ENCODE measurements around the gene PPP1R3D.
A peak's percentile ranks its signal among the peaks of the same experiment; 100 is the strongest.
"Not testable (repeated sequence)": the region's sequence is repeated elsewhere in the genome, so short reads cannot be mapped to it uniquely, and the experiment has no call there.

PPP1R3D gene, protein sequence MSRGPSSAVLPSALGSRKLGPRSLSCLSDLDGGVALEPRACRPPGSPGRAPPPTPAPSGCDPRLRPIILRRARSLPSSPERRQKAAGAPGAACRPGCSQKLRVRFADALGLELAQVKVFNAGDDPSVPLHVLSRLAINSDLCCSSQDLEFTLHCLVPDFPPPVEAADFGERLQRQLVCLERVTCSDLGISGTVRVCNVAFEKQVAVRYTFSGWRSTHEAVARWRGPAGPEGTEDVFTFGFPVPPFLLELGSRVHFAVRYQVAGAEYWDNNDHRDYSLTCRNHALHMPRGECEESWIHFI

DNA sequence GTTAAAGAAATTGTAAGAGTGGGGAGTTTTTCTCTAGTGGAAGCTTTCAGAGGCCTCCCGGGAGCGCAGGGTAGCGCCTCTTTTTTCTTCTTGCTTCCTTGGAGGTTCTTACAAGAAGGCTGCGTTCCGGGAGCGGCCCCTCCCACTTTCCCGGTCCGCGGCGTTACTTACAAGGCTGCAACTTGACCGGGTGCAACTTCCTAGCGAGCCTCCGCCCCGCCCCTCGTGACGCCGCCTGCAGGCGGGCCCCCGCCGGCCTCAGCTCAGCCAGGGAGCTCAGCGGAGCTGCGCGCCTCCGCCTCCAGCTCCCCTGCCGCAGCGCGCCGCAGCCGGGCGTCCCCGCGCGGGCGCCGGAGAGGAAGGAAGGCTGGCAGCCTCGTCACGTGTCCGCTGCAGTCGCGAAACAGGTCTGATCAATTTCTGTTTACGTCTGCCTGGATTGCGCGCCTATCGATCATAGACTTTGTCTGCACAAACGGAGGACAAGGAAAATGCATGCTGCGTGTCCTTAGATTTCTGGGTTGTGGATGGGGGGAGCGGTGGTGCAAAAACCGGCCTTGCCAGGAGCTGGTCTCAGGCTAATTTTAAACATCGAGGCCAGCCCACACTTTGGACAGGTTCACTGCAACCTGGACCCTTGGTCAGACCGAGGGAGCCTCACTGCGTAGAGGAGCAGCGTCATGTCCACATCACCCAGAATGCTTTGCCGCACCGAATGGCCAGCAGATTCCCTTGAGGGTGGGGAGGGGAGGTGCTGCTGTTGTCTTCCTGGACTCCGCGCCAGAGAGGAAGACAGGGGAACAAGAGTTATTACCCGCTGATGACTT, at the start of gene PPP1R3D, which contains the start of gene FAM217B:
TSS of gene PPP1R3D (minus strand) at position 177 of the 827 bp plus-strand sequence. CDS start 374 bp downstream, outside the sequence.
TSS of gene FAM217B (plus strand) at position 261 of the 827 bp plus-strand sequence. CDS start 3,555 bp downstream, outside the sequence.
- peak; percentile 78 for DNase-seq

DNA sequence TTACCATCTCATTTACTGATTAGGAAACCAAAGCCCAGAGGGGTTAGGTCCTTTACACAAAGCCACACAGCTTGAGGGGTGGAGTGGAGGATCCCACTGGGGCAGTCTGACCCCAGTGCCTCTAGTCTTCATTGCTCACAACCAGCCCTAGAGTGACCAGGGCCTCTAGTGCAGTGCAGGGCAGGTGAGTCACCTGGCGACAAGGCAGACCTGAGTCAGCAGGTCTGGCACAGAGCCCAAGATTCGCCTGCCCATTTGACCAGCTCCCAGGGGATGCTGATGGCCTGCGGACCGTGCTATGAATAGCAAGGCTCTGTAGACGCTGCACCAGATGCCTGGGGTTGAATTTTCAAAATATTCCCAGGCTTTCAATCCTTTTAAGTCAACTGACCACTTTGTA, 48.0 kb upstream of the PPP1R3D start:
- DNase-seq = no peak

DNA sequence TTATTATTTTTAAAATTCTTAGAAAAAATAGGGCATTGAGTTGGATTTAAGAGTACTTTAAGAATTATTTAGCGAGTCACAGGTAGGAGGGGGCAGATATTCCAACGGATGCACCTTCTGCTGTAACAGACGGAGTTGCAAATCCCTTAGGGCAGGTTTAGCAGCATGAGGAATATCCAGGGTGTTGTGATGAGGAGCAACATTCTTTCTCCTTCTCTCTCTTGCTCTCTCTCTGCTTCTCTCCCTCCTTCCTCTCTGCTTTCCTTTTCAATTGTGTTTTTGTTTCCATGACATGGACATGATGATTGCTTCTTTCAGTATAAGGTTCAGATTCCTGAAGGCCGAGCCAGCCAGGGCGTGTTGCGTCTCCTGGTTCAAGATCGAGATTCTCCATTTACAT, 47.0 kb upstream of the PPP1R3D start:
- DNase-seq = no peak

DNA sequence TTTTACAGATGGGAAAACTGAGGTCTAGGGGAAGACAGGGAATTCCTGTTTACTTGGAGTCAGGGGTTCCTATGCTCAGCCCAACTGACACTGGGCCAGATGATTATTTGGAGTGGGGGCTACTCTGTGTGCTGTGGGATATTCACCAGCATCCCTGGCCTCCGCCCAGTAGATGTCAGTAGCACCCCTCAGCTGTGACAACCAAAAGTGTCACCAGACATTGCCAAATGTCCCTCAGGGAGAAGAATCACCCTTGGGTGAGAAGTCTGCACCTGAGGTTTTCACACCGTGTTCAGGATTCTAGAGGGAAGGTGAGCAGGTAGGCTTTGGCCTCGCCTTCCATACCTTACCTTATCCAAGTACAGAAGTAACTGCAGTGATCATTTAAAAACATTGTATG, 45.8 kb upstream of the PPP1R3D start:
- DNase-seq = peak; percentile 27

DNA sequence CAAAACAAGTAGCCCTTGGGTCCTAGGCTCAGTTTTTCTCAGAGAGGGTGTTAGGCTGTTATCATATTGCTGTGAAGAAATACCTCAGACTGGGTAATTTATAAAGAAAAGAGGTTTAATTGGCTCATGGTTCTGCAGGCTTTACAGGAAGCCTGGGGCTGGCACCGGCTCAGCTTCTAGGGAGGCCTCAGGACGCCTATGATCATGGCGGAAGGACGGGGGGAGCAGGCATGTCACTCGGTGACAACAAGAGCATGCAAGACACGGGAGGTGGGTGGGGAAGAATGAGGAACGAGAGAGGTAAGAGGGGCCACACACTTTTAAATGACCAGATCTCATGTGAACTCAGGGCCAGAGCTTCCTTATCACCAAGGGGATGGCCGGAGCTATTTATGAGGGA, 45.1 kb upstream of the PPP1R3D start:
- DNase-seq = no peak

DNA sequence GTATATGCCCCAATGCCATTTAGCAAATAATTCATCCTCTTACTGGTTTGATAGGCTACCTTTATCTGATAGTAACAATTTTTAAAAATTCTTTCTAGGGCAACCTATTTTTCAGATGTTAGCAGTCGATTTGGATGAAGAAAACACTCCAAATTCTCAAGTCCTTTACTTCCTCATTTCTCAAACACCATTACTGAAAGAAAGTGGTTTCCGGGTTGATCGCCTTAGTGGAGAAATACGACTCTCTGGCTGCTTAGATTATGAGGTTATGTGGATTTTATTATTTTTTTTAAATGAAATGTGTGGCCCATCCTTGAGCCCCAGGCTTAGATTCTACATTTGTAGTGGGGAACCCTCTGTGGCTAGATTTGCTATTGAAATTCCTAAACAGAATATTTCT, 44.4 kb upstream of the PPP1R3D start:
- no peak for DNase-seq

DNA sequence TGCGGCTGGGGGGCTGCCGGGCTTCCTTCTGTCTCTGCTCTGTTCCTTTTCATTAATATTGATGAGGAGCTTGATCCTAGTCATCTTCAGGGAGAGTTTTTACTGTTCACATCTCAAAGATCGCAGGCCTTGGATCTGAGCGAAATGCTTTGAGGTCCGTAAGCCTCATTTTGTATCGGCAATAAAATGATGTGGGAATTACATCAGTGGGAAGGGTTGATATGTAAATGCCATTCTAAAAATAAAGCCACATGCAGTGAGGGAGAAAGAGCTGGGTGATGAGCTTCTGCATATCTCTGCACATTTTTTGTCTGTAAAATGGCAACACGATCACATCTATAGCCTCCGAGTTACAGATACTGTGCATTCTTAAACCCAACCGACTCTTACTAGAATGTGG, 43.0 kb upstream of the PPP1R3D start:
- no peak for DNase-seq

DNA sequence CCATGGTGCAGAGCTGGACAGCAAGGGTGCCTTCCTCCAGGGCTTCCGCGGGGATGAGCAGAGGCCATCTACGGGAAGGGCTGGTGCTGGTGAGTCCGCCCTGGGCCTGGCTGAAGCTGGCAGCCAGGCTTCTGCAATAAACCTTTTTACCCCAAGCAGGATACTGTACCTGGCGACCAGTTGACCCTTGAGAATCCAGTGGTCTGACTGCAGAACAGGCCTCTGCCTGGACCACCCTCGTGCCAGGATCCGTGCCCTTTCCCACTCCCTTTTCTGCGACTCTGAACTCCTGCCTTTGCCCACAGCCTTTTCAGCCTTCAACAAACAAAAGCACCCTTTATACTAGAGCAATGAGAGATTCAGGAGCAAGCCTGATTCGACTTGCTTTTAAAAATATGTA, 37.0 kb upstream of the PPP1R3D start:
- DNase-seq = no peak

DNA sequence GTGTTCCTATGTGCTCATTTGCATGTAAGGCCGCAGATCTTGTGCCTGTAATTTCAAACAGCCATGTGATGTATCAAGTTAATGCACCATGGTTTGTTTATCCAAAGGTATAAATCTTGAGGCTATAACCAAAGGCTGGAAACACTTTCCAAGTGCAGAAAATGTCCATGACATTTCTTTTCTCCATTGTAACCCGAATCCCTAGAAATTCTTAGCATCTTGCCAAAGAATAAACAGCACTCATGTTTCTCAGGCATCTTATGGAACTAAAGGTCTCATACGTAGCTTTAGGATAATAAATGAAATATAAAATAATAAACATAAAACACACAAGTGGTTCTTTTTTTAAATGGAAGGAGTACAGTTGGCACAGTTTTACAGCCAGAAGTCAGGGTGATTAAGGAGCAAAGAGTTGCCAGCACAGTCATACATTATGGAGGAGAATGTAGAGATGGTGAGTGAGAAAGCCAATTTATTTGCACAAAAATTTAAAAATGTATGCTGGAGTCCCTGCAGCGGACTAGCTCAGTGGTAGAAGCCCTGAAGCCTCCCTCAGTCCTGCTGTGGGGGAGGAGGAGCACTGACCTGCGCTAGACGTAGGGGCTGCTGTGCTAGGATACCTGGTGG, 36.2 kb upstream of the PPP1R3D start:
- no peak for DNase-seq

DNA sequence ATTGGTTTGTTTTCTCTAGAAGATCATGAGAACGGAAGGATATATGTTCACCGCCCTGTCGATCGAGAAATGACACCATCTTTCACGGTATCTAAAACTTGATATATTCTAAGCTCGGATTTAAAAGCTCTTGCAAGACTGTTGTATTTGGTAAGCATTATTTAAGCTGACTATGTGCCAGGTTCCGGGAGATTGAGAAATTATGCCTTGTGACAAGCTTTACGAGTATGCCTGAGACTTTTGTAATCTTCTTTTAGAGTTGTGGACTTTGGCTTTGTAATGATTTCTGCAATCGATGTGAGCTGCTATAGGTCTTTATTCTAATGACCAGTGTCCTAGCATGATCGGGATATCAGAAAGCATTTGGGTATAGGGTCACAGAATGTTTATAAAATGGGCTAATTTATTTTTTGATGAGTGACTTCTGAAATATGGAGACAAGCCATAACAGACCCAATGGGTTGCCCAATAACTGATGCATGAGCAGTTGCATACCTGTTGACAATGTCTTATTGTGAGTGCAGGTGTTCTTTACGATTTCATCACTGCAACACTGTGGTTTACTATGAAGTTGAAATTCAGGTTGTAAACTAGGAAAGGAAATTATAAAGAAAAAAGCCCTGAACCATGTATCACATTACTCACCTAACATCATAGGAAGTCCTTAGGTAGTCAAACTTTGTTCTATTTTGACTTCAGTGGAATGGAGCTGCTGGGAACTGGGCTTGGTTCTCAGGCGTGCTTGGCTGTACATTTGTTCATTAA, 32.1 kb upstream of the PPP1R3D start:
- DNase-seq = no peak

DNA sequence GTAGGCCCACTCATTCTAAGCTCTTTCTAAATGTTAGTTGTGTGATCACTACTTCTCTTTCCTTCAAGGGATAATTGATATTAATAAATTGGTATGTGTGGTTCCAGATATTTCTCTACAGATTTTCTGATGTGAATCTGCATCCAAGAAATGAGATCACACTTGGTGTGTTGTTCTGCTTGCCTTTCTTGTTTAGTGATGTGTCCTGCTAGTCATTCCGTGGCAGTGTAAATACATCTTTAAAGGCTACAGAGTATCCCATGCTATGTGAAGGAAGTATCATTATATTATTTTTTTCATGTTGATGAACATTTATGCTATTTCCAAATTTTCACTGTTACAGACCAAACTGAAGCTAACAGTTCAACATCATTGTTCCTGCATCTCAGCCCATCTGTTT, 31.3 kb upstream of the PPP1R3D start:
- DNase-seq = no peak

DNA sequence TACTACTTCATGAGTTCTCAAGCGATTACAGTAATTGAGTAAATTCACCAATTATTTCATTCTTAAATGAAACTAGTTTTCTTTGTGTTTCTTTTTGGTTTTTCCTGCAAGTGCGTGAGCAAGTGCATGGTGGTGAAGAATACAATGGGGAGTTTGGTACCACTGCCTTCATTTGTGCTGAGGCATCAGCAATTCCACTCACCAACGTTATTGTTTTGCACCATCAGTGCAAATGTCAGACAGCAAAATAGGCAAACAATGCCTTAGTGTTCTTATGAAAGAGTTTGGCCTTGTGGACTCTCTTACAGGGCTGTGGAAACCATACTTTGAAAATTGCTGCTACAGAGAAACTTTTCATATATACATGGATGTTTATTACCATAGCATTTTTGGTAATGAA, 26.3 kb upstream of the PPP1R3D start:
- no peak for DNase-seq

DNA sequence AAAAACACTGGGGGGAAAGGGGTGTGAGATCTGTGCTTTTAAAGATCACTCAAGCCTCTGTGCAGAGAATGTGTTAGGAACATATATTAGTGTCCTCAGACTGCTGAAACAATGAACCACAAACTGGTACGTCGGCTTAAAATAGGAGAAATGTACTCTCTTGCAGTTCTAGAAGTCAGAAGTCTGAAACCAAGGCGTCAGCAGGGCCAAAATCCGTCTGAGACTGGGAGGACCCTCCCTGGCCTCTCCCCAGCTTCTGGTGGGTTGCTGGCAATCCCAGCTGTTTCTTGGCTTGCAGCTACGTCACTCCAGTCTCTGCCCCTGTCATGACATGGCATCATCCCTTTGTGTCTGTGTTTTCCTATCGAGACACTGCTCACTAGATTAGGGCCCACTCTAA, 22.1 kb upstream of the PPP1R3D start:
- DNase-seq = no peak

DNA sequence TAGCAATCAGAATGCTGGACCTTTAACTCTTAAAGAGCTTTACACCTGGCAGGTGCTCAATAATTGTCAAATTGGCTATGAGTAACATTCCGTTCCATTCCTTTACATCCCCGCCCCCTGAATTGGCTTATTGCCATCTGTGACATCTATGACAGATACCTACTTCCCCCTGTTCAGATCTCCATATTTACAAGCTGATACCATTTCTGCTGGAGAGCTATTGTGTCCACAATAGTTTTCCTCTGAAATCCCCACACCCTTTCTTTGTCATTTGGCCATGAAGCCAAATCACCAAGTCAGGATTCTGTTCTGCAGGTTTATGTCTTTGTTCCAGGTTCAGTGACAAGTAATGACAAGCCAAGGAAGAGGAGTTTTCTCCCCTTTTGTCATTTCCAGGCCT, 21.3 kb upstream of the PPP1R3D start:
- no peak for DNase-seq

DNA sequence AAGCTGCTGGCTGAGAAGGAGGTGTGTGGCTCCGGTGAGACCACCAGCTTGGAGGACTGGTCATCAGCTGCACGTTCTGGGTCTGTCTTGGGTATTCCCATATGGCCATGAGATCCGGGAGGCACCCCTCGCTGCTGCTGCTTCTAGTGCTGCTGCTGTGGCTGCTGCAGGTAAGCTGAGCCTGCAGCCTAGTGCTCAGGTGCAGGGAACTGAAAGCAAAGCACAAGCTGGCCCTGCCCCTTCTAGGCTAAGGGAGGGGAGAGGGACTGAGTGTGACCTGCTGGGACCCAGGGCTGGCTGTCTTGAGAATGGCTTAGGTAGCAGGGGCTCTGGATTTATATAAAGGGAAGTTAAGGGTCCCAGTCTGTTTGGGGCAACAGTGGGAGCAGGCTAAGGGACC, 18.5 kb upstream of the PPP1R3D start:
- no peak for DNase-seq

DNA sequence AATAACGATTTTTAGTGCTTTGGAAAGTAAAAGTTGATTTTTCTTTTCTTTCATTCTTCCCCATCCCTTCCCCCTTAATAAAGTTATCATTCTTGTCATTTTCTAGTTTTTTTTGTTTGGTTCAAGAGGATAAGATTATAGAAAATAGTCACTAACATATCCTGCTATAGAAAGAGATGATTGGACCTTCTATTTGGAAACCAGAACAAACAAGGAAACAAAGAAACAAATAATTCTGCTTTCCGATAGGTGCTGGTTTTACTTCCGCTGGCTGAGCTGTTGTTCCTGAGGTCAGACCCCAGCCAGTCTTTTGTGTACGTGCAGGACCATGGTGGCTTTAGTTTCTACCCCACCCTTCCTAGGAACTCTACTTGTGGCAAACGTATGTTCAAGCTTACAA, 18.0 kb upstream of the PPP1R3D start, which contains the start of gene CDH26:
TSS of gene CDH26 (plus strand) at position 301 of the 400 bp plus-strand sequence. CDS start 304 bp downstream, outside the sequence.
- DNase-seq = no peak

DNA sequence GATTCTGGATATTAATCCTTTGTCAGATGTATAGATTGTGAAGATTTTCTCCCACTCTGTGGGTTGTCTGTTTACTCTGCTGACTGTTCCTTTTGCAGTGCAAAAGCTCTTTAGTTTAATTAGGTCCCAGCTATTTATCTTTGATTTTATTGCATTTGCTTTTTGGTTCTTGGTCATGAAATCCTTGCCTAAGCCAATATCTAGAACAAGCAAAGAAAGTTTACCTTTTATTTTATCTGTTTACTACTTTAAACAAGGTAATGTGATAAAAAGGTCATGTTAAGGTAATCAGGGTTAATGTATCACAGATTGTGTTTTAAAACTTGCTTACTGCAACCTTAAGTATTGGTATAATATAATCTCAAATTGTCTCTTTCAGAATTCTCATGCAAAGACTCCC, 17.5 kb upstream of the PPP1R3D start:
- DNase-seq = not testable (repeated sequence)

DNA sequence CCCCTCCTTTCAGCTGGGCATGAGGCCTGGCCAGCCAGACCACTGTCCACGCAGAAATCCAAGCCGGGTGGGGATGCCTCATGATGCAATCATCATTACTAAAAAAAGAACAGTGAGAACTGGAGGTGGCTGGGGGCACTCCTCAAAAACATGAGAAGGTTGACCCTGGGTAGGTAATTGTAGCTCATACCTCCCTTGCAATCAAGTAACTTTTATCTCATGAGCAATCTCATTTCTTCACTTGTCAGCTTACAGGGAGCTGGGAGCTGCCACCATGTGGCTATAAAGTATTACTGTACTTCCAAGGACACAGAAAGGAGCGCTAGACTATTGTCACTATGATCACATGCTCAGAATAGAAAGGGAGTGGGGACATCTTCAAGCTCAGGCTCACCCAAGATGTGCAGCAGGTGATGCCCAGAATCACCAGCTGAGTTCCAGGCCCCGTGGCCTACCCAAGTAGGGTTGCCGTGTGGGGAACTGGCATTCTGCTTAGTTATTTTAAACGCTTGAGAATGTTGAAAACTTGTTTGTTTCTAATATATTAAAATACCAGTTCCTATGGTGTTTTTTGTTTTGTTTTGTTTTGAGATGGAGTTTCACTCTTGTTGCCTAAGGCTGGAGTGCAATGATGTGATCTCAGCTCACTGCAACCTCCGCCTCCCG, 15.2 kb upstream of the PPP1R3D start:
- DNase-seq = no peak

DNA sequence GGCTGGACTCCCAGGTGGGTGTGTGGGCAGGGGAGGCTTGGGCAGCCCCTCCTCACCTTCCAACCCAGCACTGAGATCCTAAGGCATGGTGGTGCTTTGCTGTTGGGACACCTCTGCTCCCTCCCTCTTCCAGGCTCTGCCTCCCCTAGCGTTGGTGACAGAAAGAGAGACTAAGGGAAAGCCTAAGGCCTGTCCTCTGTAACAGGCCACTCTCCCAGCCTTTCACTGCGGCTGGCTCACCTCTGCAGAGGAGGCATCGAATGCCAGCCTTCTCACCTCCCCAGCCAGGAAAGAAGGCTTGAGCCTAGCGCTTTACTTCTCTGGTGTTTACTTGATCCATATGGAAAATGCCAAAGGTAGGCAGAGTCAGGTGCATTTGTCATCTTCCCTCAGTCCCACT, 14.6 kb upstream of the PPP1R3D start:
- DNase-seq = no peak

DNA sequence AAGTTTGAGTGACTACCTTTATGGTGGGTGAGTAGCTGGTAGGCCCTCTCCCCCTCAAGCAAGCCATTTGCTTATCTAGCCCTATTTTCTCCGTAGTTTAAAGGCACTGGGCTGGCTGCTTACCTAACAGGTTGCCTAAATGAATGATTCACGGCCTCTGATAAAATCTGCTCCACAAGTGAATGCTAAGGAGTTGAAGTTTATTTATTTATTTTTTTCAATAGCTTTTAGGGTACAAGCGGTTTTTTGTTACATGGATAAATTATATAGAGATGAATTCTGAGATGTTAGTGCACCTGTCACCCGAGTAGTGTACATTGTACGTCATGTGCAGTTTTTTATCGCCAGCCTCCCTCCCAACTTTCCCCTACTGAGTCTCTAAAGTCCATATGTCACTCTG, 9.8 kb upstream of the PPP1R3D start:
- no peak for DNase-seq

DNA sequence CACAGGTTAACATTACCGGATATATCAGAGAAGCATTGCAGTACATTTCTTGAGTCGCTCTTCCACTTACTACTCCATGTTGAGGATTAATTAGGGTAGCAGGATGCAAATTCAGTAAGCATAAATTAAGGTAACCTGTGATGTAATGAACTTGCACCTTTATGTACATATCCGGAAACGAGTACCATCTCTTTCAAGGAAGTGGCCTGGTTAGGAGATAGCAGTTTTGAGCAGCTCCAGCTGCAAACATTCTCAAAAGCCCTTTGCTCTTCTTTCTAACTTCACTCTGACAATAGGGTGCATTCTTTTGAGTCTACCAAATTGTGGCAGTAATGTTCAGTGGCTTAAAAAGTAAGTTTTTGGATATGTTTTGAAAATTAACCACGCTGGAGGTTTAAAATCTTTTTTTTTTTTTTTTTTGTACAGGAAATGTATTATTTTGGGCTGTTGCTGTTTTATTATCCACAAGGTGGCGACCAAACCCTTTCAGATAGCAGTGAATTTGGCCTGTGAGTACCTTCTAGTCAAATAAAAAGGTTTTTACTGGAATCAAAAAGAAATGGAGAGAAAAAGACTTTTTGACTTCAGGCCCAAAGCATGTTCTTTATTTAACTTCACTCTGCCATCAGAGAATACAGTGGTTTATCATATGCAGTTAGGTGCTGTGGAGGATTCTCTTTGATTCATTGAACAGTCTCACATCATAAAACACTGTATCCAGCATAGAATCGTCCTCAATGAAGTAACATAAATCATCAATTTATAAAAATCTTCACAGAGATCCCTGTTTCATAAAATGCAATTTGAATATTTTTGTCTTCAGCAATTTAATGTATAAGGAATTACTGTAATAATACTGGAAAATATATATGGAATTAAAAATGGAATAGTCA, 9.0 kb upstream of the PPP1R3D start:
- no peak for DNase-seq

All from NK-92 treated with Interleukin-12 subunit alpha and Interleukin-12 subunit beta, amount 100 ng/mL, for 24 hours (cell line).